GM18520 (cell line): Measurements from ENCODE around the gene C11orf52.
"Not testable (repeated sequence)": the region's sequence is repeated elsewhere in the genome, so short reads cannot be mapped to it uniquely, and the experiment has no call there.

Experiments used
- ATAC-seq: cut with Tn5 transposase; IDR thresholded peaks from one replicate; pipeline ENCODE4 v1.9.1; 2021; ENCODE audit not compliant: unreplicated experiment

C11orf52 gene

GRCh38 chr11:111912535-111912934 lies 6.2 kb upstream of the C11orf52 start, which contains the start of gene HSPB2:
TSS of gene HSPB2 (plus strand) at chr11:111912734. CDS start at chr11:111912830, 96 bp downstream.
- ATAC-seq: no peak

GRCh38 chr11:111913031-111913861 lies 5.5 kb upstream of the C11orf52 start:
- no peak for ATAC-seq

GRCh38 chr11:111913997-111914396 lies 4.7 kb upstream of the C11orf52 start:
- no peak for ATAC-seq

GRCh38 chr11:111916768-111917167 lies 1.9 kb upstream of the C11orf52 start:
- no peak for ATAC-seq

- no peak for ATAC-seq
Observed at GRCh38 chr11:111917312-111917711, 1.4 kb upstream of the C11orf52 start.

GRCh38 chr11:111917788-111918187 lies 925 bp upstream of the C11orf52 start:
- ATAC-seq: no peak

- no peak for ATAC-seq
Observed at GRCh38 chr11:111920908-111921307, 2.2 kb downstream of the C11orf52 start.

- no peak for ATAC-seq
Observed at GRCh38 chr11:111921541-111922230, 3.0 kb downstream of the C11orf52 start.

GRCh38 chr11:111922803-111923202 lies 4.1 kb downstream of the C11orf52 start:
- no peak for ATAC-seq

- ATAC-seq: no peak
Observed at GRCh38 chr11:111923351-111923788, 4.7 kb downstream of the C11orf52 start.

GRCh38 chr11:111923951-111924350 lies 5.2 kb downstream of the C11orf52 start:
- ATAC-seq: no peak

- ATAC-seq: no peak
Observed at GRCh38 chr11:111925953-111926352, 7.2 kb downstream of the C11orf52 start.

- ATAC-seq: peak; percentile 89
Observed at GRCh38 chr11:111926505-111927391, 8.0 kb downstream of the C11orf52 start.

- ATAC-seq: no peak
Observed at GRCh38 chr11:111930472-111930871, 11.8 kb downstream of the C11orf52 start.

GRCh38 chr11:111932611-111932950 lies 13.9 kb downstream of the C11orf52 start:
- ATAC-seq: no peak

- not testable (repeated sequence) for ATAC-seq
Observed at GRCh38 chr11:111933176-111933575, 14.5 kb downstream of the C11orf52 start.

- ATAC-seq: no peak
Observed at GRCh38 chr11:111933872-111934271, 15.2 kb downstream of the C11orf52 start.

GRCh38 chr11:111934306-111934705 lies 15.6 kb downstream of the C11orf52 start:
- no peak for ATAC-seq

GRCh38 chr11:111935317-111936039 lies 16.8 kb downstream of the C11orf52 start:
- no peak for ATAC-seq

- no peak for ATAC-seq
Observed at GRCh38 chr11:111936040-111936540, 17.4 kb downstream of the C11orf52 start.

GRCh38 chr11:111937461-111937769 lies 18.7 kb downstream of the C11orf52 start:
- ATAC-seq: no peak
